Lower lobe of right lung (tissue), 2 donors: Measurements from ENCODE around the gene LYPD6B. TPM values are rescaled to one million over a fixed set of nuclear protein-coding genes. Genes with fewer than 3 reads are reported as not detected.

Experiments
- ATAC-seq, 2 donors: fragments of 200-7000 bp; cut with Tn5 transposase; one replicate each; pipeline ENCODE4 v1.9.1; 2020 to 2022; ENCODE audit warnings: mild to moderate bottlenecking in 2 of 2, moderate library complexity in 2 of 2
- DNase-seq: peaks from one replicate; pipeline ENCODE4 v3.0.0-alpha.2; 2020
- H3K27ac ChIP-seq: fragments of 200-600 bp; one replicate; pipeline ENCODE4 v1.8.0; 2022
- H3K27me3 ChIP-seq: fragments of 200-600 bp; one replicate; pipeline ENCODE4 v1.8.0; 2022; ENCODE audit warnings: low read depth
- H3K36me3 ChIP-seq: fragments of 200-600 bp; one replicate; pipeline ENCODE4 v1.8.0; 2022; ENCODE audit warnings: mild to moderate bottlenecking
- H3K4me1 ChIP-seq: fragments of 200-600 bp; one replicate; pipeline ENCODE4 v1.8.0; 2022
- H3K4me3 ChIP-seq: fragments of 200-600 bp; one replicate; pipeline ENCODE4 v1.8.0; 2022; ENCODE audit warnings: mild to moderate bottlenecking
- H3K9me3 ChIP-seq: fragments of 200-600 bp; one replicate; pipeline ENCODE4 v1.8.0; 2022
- intact Hi-C: fragments of 100-400 bp; cut with DNase I; formaldehyde crosslinking; loops from one replicate; pipeline ENCODE4 v1.11.0; 2022
- total RNA-seq: library from RNA; stranded (reverse); fragmentation: NEBNext Ultra II Directional; extraction: Animal tissue kit (Norgen Biotek cat#: 25700); gene quantifications from one replicate; pipeline ENCODE4 v1.2.1, GENCODE V29; 2021
- TF ChIP-seq, protein P1 (sequence below): fragments of 200-600 bp; IDR thresholded peaks from one replicate; pipeline ENCODE4 v1.8.0; 2022; ENCODE audit warnings: antibody characterized with exemption, mild to moderate bottlenecking
- donor health status: DM: no; HTN: yes; CAD: no; lungs with severe emphysema.

LYPD6B gene
- total RNA-seq, 1 donor from 2014 or later, result 2.0 TPM

DNA sequence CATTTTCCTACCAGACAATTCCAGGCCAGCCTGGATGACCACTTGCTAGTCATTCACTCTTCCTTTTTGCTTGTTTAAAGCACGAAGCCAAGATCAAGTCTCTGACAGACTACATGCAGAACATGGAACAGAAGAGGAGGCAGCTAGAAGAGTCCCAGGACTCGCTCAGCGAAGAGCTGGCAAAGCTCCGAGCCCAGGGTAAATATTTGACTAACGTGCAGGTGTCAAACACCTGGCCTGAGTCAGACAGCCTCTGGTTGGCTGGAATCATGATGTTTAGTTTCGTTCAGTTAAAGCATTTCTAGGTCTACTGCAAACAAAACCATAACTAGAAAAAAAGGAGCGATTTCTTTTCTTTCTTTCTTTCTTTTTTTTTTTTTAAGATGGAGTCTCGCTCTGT is 44.2 kb upstream of the LYPD6B start:
- Histone ChIP-seq H3K4me3 (no peak overlapping the region), H3K4me1 (no peaks in the 10 kb centered on the region), H3K27ac (no peak overlapping the region), H3K27me3 (no peaks in the 10 kb centered on the region), H3K9me3 (no peaks in the 10 kb centered on the region), H3K36me3 (no peaks in the 10 kb centered on the region)
- no peak for ATAC-seq
- no peak for DNase-seq
- intact Hi-C loops, result no loop called here
- TF ChIP-seq, protein P1, sequence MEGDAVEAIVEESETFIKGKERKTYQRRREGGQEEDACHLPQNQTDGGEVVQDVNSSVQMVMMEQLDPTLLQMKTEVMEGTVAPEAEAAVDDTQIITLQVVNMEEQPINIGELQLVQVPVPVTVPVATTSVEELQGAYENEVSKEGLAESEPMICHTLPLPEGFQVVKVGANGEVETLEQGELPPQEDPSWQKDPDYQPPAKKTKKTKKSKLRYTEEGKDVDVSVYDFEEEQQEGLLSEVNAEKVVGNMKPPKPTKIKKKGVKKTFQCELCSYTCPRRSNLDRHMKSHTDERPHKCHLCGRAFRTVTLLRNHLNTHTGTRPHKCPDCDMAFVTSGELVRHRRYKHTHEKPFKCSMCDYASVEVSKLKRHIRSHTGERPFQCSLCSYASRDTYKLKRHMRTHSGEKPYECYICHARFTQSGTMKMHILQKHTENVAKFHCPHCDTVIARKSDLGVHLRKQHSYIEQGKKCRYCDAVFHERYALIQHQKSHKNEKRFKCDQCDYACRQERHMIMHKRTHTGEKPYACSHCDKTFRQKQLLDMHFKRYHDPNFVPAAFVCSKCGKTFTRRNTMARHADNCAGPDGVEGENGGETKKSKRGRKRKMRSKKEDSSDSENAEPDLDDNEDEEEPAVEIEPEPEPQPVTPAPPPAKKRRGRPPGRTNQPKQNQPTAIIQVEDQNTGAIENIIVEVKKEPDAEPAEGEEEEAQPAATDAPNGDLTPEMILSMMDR, result no peak

DNA sequence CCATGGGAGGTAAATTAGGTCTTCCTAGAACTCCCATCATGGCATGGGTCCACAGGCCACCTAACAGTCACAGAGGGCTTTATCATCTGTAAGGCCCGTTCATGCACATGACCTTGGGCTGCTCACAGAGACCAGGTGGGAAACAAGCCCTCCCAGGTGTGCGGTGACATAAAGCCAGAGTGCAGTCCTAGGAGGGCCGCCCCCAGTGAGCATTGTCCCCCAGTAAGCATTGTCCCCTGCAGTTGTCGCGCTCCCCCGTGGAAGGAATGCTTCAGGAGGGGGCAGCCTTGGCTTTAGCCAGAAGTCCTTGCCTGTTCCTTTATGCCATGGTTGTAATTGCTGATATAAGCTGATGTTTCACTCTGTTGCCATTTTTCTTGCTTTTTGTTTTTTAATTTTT is 41.7 kb upstream of the LYPD6B start:
- Histone ChIP-seq H3K36me3 (no peaks in the 10 kb centered on the region), H3K9me3 (no peaks in the 10 kb centered on the region), H3K27ac (no peak overlapping the region), H3K27me3 (no peaks in the 10 kb centered on the region), H3K4me1 (no peaks in the 10 kb centered on the region), H3K4me3 (no peak overlapping the region)
- ATAC-seq, result no peak
- TF ChIP-seq, protein P1, result no peak
- intact Hi-C loops, result no loop called here
- DNase-seq, result no peak

- DNase-seq, result no peak
Observed at GRCh38 chr2:148998165-148998830, 40.2 kb upstream of the LYPD6B start.

DNA sequence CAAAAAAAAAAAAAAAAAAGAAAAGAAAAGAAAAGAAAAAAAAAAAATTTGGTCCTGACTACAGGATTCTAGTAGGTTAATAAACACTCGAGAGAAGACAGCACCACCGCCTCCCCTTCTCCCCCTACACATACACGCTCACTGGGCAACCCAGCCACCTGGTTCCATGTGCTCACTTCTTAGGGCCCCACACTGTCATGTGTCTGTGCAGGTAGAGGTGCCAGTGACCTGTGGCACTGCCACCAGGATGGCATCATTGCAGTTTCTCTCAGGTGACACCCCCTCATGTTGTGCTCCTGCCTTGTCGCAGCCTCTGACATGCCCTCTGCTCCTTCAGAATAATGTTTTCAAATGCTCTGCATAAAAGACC is 39.7 kb upstream of the LYPD6B start:
- H3K27me3 ChIP-seq, result no peaks in the 10 kb centered on the region
- ATAC-seq, result no peak
- no peaks in the 10 kb centered on the region for H3K4me1 ChIP-seq
- no peaks in the 10 kb centered on the region for H3K36me3 ChIP-seq
- no peak overlapping the region for H3K27ac ChIP-seq
- H3K4me3 ChIP-seq, result no peak overlapping the region
- H3K9me3 ChIP-seq, result no peaks in the 10 kb centered on the region
- TF ChIP-seq, protein P1, result no peak
- DNase-seq, result no peak
- intact Hi-C loops, result no loop called here

More at GRCh38 chr2:148998165-148998830, 40.2 kb upstream of the LYPD6B start:
- TF ChIP-seq, protein P1, result no peak
- intact Hi-C loops, result no loop called here
- no peak overlapping the region for H3K27ac ChIP-seq
- no peaks in the 10 kb centered on the region for H3K36me3 ChIP-seq
- no peak overlapping the region for H3K4me3 ChIP-seq
- ATAC-seq, result no peak
- H3K9me3 ChIP-seq, result no peaks in the 10 kb centered on the region
- no peaks in the 10 kb centered on the region for H3K4me1 ChIP-seq
- no peaks in the 10 kb centered on the region for H3K27me3 ChIP-seq

GRCh38 chr2:148999451-148999921 is 39.0 kb upstream of the LYPD6B start:
- H3K4me3 ChIP-seq, result no peak overlapping the region
- no peaks in the 10 kb centered on the region for H3K36me3 ChIP-seq
- TF ChIP-seq, protein P1, result no peak
- no peaks in the 10 kb centered on the region for H3K4me1 ChIP-seq
- DNase-seq (no peak), ATAC-seq (no peak)
- no peaks in the 10 kb centered on the region for H3K9me3 ChIP-seq
- intact Hi-C loops, result no loop called here
- H3K27ac ChIP-seq, result no peak overlapping the region
- no peaks in the 10 kb centered on the region for H3K27me3 ChIP-seq
